GM23338 (cell line): ENCODE results near the gene AATF. TPM values are rescaled to one million over a fixed set of nuclear protein-coding genes. Genes with fewer than 3 reads are reported as not detected.
A peak's percentile ranks its signal among the peaks of the same experiment; 100 is the strongest.

Source experiments
- ATAC-seq: fragments of 200-7000 bp; cut with Tn5 transposase; 3 replicates; pipeline ENCODE4 v1.9.1; 2020
- DNase-seq: peaks from one replicate; pipeline ENCODE4 v3.0.0-alpha.2; 2015; ENCODE audit warnings: low spot score
- H2AFZ ChIP-seq: fragments of 200-600 bp; sonication (generic); 2 replicates; pipeline ENCODE4 v1.8.0; 2016; ENCODE audit warnings: antibody characterized with exemption, mild to moderate bottlenecking, moderate library complexity
- H3F3A ChIP-seq: fragments of 200-600 bp; sonication (generic); replicated peaks from 2 replicates; pipeline ENCODE4 v1.8.0; 2017; ENCODE audit warnings: antibody characterized with exemption, mixed run types, low read depth
- H3K27ac ChIP-seq: fragments of 200-600 bp; sonication (generic); 2 replicates; pipeline ENCODE4 v1.6.1; 2016; ENCODE audit warnings: low read depth
- H3K27me3 ChIP-seq: fragments of 200-600 bp; sonication (generic); 2 replicates; pipeline ENCODE4 v1.8.0; 2016; ENCODE audit warnings: mild to moderate bottlenecking, mixed run types, moderate library complexity; ENCODE audit not compliant: insufficient read depth
- H3K36me3 ChIP-seq: fragments of 200-600 bp; sonication (generic); 2 replicates; pipeline ENCODE4 v1.8.0; 2016; ENCODE audit warnings: mild to moderate bottlenecking; ENCODE audit not compliant: insufficient read depth
- H3K4me1 ChIP-seq: fragments of 200-600 bp; sonication (generic); 2 replicates; pipeline ENCODE4 v1.8.0; 2016; ENCODE audit warnings: mild to moderate bottlenecking, moderate library complexity; ENCODE audit not compliant: insufficient read depth
- H3K4me2 ChIP-seq: fragments of 200-600 bp; sonication (generic); 2 replicates; pipeline ENCODE4 v1.7.1; 2017; ENCODE audit warnings: mixed run types
- H3K4me3 ChIP-seq: fragments of 200-600 bp; sonication (generic); 2 replicates; pipeline ENCODE4 v1.6.1; 2016; ENCODE audit warnings: mixed run types
- H3K79me2 ChIP-seq: fragments of 200-600 bp; sonication (generic); replicated peaks from 2 replicates; pipeline ENCODE4 v1.8.0; 2017; ENCODE audit warnings: mild to moderate bottlenecking; ENCODE audit not compliant: insufficient read depth
- H3K9me2 ChIP-seq: fragments of 200-600 bp; sonication (generic); 2 replicates; pipeline ENCODE4 v1.8.0; 2017; ENCODE audit not compliant: insufficient read depth
- H4K20me1 ChIP-seq: fragments of 200-600 bp; sonication (generic); replicated peaks from 2 replicates; pipeline ENCODE4 v1.8.0; 2017; ENCODE audit warnings: mild to moderate bottlenecking; ENCODE audit not compliant: insufficient read depth
- H3K27ac Mint-ChIP-seq: 2 replicates; pipeline ENCODE4 v1.8.0; 2020; ENCODE audit warnings: inconsistent platforms, mild to moderate bottlenecking, moderate library complexity, mixed read lengths
- H3K27me3 Mint-ChIP-seq: 3 replicates; pipeline ENCODE4 v1.8.0; 2022; ENCODE audit warnings: low read depth, mild to moderate bottlenecking, moderate library complexity, mixed read lengths, inconsistent platforms; ENCODE audit not compliant: insufficient read depth, poor library complexity
- H3K36me3 Mint-ChIP-seq: 3 replicates; pipeline ENCODE4 v1.8.0; 2021; ENCODE audit warnings: low read depth, mild to moderate bottlenecking, inconsistent platforms, moderate library complexity, mixed read lengths
- H3K4me1 Mint-ChIP-seq: 3 replicates; pipeline ENCODE4 v1.8.0; 2020; ENCODE audit warnings: mild to moderate bottlenecking, inconsistent platforms, mixed read lengths
- H3K4me3 Mint-ChIP-seq: 3 replicates; pipeline ENCODE4 v1.8.0; 2021; ENCODE audit warnings: moderate library complexity, mild to moderate bottlenecking, inconsistent platforms, mixed read lengths
- H3K9me3 Mint-ChIP-seq: 3 replicates; pipeline ENCODE4 v1.8.0; 2020; ENCODE audit warnings: moderate library complexity, mild to moderate bottlenecking, inconsistent platforms, mixed read lengths
- CREB1 ChIP-seq: fragments of 250-450 bp; sonication (Bioruptor Pico); IDR thresholded peaks from 2 replicates; pipeline ENCODE4 v1.5.0; 2020; ENCODE audit warnings: low read depth, mild to moderate bottlenecking, moderate library complexity
- ETS1 ChIP-seq: IDR thresholded peaks from 2 replicates; pipeline ENCODE4 v1.6.1; 2016; ENCODE audit warnings: antibody characterized with exemption
- EZH2 ChIP-seq: fragments of 200-600 bp; sonication (generic); IDR thresholded peaks from one replicate; pipeline ENCODE4 v1.8.0; 2017; ENCODE audit warnings: antibody characterized with exemption, mild to moderate bottlenecking, low read depth; ENCODE audit not compliant: unreplicated experiment
- EZH2phosphoT487 ChIP-seq: fragments of 200-600 bp; sonication (generic); IDR thresholded peaks from one replicate; pipeline ENCODE4 v1.8.1; 2018; ENCODE audit warnings: antibody characterized with exemption; ENCODE audit not compliant: unreplicated experiment
- JUNB ChIP-seq: IDR thresholded peaks from one replicate; pipeline ENCODE4 v1.6.1; 2016; ENCODE audit warnings: antibody characterized with exemption; ENCODE audit not compliant: unreplicated experiment
- NANOG ChIP-seq: IDR thresholded peaks from 2 replicates; pipeline ENCODE4 v1.6.1; 2016; ENCODE audit warnings: antibody characterized with exemption, borderline replicate concordance
- POLR2AphosphoS5 ChIP-seq: IDR thresholded peaks from 2 replicates; pipeline ENCODE4 v1.6.1; 2016; ENCODE audit warnings: antibody characterized with exemption, low read depth
- REST ChIP-seq: IDR thresholded peaks from one replicate; pipeline ENCODE4 v1.6.1; 2018; ENCODE audit warnings: antibody characterized with exemption; ENCODE audit not compliant: unreplicated experiment
- STAT1 ChIP-seq: IDR thresholded peaks from one replicate; pipeline ENCODE4 v1.6.1; 2016; ENCODE audit warnings: antibody characterized with exemption; ENCODE audit not compliant: unreplicated experiment
- ZNF114 ChIP-seq: fragments of 250-450 bp; sonication (Bioruptor Pico); IDR thresholded peaks from 2 replicates; pipeline ENCODE4 v1.5.0; 2020; ENCODE audit warnings: mild to moderate bottlenecking, moderate library complexity
- ZNF331 ChIP-seq: fragments of 250-450 bp; sonication (Bioruptor Pico); IDR thresholded peaks from 2 replicates; pipeline ENCODE4 v1.5.0; 2020; ENCODE audit warnings: low read depth, mild to moderate bottlenecking, moderate library complexity
- polyA plus RNA-seq: library from polyadenylated mRNA; unstranded; fragments of >200 nt; fragmentation: Nextera tagmentation; extraction: Ambion mirVana; gene quantifications from 2 replicates; pipeline ENCODE4 v1.2.1, GENCODE V29; 2016
- total RNA-seq: library from RNA; depleted of rRNA; stranded (reverse); fragments of >200 nt; shearing (Covaris generic); gene quantifications from 2 replicates; pipeline ENCODE4 v1.2.3, GENCODE V29; 2014
- TF ChIP-seq, protein P1 (sequence below): fragments of 250-450 bp; sonication (Bioruptor Pico); IDR thresholded peaks from 2 replicates; pipeline ENCODE4 v1.5.0; 2020; ENCODE audit warnings: mild to moderate bottlenecking, moderate library complexity
- TF ChIP-seq, protein P2 (sequence below), 2 experiments: fragments of 200-600 bp in 1 of 2; sonication (generic) in 1 of 2; conservative IDR thresholded peaks; 2 replicates each; pipeline versions ENCODE4 v1.5.1 to v1.6.1; 2016 to 2017; ENCODE audit warnings: antibody characterized with exemption in 2 of 2, low read depth in 2 of 2, mild to moderate bottlenecking in 2 of 2, moderate library complexity in 1 of 2

The AATF gene
- total and polyA plus RNA-seq, 2 experiments from 2014 or later = 40.2 to 71.2 TPM

DNA sequence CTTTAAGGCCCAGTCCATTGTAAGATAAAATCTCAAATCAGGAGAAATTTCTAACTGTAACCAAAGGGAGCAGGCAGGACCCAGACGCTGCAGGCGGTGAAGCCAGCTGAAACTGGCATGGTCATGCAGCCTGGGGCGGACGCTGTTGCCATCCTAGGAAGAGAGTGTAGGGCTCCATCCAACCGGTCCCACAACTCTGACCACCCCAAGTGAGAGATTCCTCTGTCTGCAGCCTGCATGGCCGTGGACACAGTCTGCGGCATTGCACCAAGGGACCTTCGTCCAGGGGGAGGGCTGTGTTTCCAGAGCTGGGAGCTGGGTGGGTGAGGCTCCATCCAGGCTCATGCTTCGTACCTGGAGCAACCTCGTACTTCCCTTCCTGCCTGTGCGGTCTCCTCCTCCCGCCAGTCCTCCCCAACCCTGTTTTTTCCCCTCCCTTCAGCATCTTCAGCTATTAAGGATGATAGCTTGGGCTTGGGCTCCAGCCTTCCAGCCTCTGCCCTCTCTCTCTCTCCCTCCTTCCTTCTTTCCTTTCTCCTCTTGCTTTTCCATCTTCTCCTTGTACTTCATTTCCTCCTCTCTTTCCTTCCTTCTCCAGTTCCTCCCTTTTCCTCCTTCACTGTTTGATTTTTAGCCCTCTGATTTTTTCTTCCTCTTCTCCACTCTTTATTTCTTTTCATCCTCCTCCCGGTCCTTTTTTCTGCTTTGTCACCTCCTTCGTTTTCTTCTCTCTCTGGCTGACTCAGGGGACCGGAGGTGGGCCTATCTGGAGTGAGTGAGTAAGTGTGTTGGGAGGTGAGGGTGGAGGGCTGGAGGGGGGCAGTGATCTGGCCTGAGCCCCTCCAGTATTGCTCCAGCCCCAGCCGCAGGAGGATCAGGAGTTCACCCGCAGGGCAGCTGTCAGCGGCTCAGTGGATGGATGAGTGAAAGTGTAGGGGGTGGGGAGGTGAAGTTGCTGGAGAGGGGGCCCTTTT is 28.4 kb upstream of the AATF start:
- no peaks in the 10 kb centered on the region for H3K36me3 Mint-ChIP-seq
- H3K4me1 Mint-ChIP-seq = peaks cover 60% of the 10 kb centered on the region
- peak overlapping the region; percentile 75 for H3K4me2 ChIP-seq

More for the DNA sequence above, 28.4 kb upstream of the AATF start:
- Histone ChIP-seq H3K9me2 (no peaks in the 10 kb centered on the region), H3K36me3 (no peaks in the 10 kb centered on the region), H3F3A (peaks cover 4% of the 10 kb centered on the region; the same call in 1 of the 2 replicates), H3K27ac (no peak overlapping the region), H3K27me3 (no peaks in the 10 kb centered on the region), H2AFZ (peak overlapping the region; percentile 85), H3K4me3 (peak overlapping the region; percentile 34; the same call in 1 of the 2 replicates), H4K20me1 (no peaks in the 10 kb centered on the region), H3K79me2 (no peaks in the 10 kb centered on the region), H3K4me1 (peaks cover 43% of the 10 kb centered on the region)
- DNase-seq (no peak), ATAC-seq (peak; percentile 47)
- no peaks in the 10 kb centered on the region for H3K9me3 Mint-ChIP-seq
- H3K27ac Mint-ChIP-seq = peak overlapping the region; percentile 8; the same call in 1 of the 2 replicates
- peaks cover 21% of the 10 kb centered on the region for H3K27me3 Mint-ChIP-seq
- H3K4me3 Mint-ChIP-seq = peak overlapping the region; percentile 15; the same call in 1 of the 3 replicates
- no peak for TF ChIP-seq REST
- TF ChIP-seq, protein P1, sequence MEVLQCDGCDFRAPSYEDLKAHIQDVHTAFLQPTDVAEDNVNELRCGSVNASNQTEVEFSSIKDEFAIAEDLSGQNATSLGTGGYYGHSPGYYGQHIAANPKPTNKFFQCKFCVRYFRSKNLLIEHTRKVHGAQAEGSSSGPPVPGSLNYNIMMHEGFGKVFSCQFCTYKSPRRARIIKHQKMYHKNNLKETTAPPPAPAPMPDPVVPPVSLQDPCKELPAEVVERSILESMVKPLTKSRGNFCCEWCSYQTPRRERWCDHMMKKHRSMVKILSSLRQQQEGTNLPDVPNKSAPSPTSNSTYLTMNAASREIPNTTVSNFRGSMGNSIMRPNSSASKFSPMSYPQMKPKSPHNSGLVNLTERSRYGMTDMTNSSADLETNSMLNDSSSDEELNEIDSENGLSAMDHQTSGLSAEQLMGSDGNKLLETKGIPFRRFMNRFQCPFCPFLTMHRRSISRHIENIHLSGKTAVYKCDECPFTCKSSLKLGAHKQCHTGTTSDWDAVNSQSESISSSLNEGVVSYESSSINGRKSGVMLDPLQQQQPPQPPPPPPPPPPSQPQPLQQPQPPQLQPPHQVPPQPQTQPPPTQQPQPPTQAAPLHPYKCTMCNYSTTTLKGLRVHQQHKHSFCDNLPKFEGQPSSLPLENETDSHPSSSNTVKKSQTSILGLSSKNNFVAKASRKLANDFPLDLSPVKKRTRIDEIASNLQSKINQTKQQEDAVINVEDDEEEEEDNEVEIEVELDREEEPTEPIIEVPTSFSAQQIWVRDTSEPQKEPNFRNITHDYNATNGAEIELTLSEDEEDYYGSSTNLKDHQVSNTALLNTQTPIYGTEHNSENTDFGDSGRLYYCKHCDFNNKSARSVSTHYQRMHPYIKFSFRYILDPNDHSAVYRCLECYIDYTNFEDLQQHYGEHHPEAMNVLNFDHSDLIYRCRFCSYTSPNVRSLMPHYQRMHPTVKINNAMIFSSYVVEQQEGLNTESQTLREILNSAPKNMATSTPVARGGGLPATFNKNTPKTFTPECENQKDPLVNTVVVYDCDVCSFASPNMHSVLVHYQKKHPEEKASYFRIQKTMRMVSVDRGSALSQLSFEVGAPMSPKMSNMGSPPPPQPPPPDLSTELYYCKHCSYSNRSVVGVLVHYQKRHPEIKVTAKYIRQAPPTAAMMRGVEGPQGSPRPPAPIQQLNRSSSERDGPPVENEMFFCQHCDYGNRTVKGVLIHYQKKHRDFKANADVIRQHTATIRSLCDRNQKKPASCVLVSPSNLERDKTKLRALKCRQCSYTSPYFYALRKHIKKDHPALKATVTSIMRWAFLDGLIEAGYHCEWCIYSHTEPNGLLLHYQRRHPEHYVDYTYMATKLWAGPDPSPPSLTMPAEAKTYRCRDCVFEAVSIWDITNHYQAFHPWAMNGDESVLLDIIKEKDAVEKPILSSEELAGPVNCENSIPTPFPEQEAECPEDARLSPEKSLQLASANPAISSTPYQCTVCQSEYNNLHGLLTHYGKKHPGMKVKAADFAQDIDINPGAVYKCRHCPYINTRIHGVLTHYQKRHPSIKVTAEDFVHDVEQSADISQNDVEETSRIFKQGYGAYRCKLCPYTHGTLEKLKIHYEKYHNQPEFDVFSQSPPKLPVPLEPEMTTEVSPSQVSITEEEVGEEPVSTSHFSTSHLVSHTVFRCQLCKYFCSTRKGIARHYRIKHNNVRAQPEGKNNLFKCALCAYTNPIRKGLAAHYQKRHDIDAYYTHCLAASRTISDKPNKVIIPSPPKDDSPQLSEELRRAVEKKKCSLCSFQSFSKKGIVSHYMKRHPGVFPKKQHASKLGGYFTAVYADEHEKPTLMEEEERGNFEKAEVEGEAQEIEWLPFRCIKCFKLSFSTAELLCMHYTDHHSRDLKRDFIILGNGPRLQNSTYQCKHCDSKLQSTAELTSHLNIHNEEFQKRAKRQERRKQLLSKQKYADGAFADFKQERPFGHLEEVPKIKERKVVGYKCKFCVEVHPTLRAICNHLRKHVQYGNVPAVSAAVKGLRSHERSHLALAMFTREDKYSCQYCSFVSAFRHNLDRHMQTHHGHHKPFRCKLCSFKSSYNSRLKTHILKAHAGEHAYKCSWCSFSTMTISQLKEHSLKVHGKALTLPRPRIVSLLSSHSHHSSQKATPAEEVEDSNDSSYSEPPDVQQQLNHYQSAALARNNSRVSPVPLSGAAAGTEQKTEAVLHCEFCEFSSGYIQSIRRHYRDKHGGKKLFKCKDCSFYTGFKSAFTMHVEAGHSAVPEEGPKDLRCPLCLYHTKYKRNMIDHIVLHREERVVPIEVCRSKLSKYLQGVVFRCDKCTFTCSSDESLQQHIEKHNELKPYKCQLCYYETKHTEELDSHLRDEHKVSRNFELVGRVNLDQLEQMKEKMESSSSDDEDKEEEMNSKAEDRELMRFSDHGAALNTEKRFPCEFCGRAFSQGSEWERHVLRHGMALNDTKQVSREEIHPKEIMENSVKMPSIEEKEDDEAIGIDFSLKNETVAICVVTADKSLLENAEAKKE = no peak
- TF ChIP-seq, protein P2, sequence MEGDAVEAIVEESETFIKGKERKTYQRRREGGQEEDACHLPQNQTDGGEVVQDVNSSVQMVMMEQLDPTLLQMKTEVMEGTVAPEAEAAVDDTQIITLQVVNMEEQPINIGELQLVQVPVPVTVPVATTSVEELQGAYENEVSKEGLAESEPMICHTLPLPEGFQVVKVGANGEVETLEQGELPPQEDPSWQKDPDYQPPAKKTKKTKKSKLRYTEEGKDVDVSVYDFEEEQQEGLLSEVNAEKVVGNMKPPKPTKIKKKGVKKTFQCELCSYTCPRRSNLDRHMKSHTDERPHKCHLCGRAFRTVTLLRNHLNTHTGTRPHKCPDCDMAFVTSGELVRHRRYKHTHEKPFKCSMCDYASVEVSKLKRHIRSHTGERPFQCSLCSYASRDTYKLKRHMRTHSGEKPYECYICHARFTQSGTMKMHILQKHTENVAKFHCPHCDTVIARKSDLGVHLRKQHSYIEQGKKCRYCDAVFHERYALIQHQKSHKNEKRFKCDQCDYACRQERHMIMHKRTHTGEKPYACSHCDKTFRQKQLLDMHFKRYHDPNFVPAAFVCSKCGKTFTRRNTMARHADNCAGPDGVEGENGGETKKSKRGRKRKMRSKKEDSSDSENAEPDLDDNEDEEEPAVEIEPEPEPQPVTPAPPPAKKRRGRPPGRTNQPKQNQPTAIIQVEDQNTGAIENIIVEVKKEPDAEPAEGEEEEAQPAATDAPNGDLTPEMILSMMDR (conservative IDR thresholded peaks at IDR 0.05; ENCODE audit: low read depth in 2 of 2) = no peak
- TF ChIP-seq ETS1 = no peak
- no peak for TF ChIP-seq ZNF114 (CRISPR knock-in tag)
- no peak for TF ChIP-seq POLR2AphosphoS5
- no peak for TF ChIP-seq ZNF331 (CRISPR knock-in tag)
- no peak for TF ChIP-seq JUNB
- TF ChIP-seq EZH2 = no peak
- TF ChIP-seq CREB1 (CRISPR knock-in tag) = no peak
- TF ChIP-seq STAT1 = no peak
- TF ChIP-seq NANOG = no peak
- no peak for TF ChIP-seq EZH2phosphoT487
